Sigmoid colon (tissue), 7 donors: ENCODE data around the gene ABLIM1. TPM values are rescaled to one million over a fixed set of nuclear protein-coding genes. Genes with fewer than 3 reads are reported as not detected.

Source experiments
- DNase-seq: peaks from one replicate; pipeline ENCODE4 v3.0.0-alpha.2; 2019
- H3K27ac ChIP-seq, 4 donors: fragments of 200-600 bp; sonication (generic); one replicate each; pipeline ENCODE4 v1.5.1; 2016 to 2019; ENCODE audit warnings: mild to moderate bottlenecking in 1 of 4
- H3K27me3 ChIP-seq, 3 donors: fragments of 200-600 bp; sonication (generic); one replicate each; pipeline ENCODE4 v1.5.1; 2019; ENCODE audit warnings: mild to moderate bottlenecking in 1 of 3
- H3K36me3 ChIP-seq, 4 donors: fragments of 200-600 bp; sonication (generic); one replicate each; pipeline ENCODE4 v1.5.1; 2016 to 2019
- H3K4me1 ChIP-seq, 4 donors: fragments of 200-600 bp; sonication (generic); one replicate each; pipeline ENCODE4 v1.5.1; 2017 to 2019
- H3K4me3 ChIP-seq, 4 donors: fragments of 200-600 bp; sonication (generic); one replicate each; pipeline ENCODE4 v1.5.1; 2017 to 2019; ENCODE audit warnings: mild to moderate bottlenecking in 2 of 4, moderate library complexity in 1 of 4
- H3K9me3 ChIP-seq, 4 donors: fragments of 200-600 bp in 3 of 4; sonication (generic) in 3 of 4; one replicate each; pipeline versions ENCODE4 v1.5.1 to v1.6.1; 2013 to 2019
- EP300 ChIP-seq, 4 donors: sonication (generic); formaldehyde crosslinking; IDR thresholded peaks; one replicate each; pipeline ENCODE4 v1.6.1; 2017; ENCODE audit warnings: antibody characterized with exemption in 4 of 4
- POLR2A ChIP-seq, 2 donors: fragments of 450-650 bp; IDR thresholded peaks; one replicate each; pipeline ENCODE4 v1.6.1; 2016; ENCODE audit warnings: antibody characterized with exemption in 2 of 2, mild to moderate bottlenecking in 2 of 2, moderate library complexity in 2 of 2
- POLR2AphosphoS5 ChIP-seq, 4 donors: sonication (generic); formaldehyde crosslinking; IDR thresholded peaks; one replicate each; pipeline ENCODE4 v1.6.1; 2017; ENCODE audit warnings: antibody characterized with exemption in 4 of 4
- WGBS, 2 donors: extraction: QIAGEN DNeasy Blood & Tissue Kit; methylation state at CpG; one replicate each; pipeline ENCODE4 v1.1.7; 2013; 5-methylcytosine and 5-hydroxymethylcytosine counted together
- intact Hi-C: fragments of 100-400 bp; cut with DNase I; formaldehyde crosslinking; loops from one replicate; pipeline ENCODE4 v1.15.1; 2023
- polyA plus RNA-seq, 3 donors: library from polyadenylated mRNA; stranded (reverse); fragments of 200-250 nt; gene quantifications; one replicate each; pipeline ENCODE4 v1.2.3, GENCODE V29; 2013
- total RNA-seq, 4 donors: library from RNA; depleted of rRNA; stranded (reverse); fragments of >200 nt; gene quantifications; one replicate each; pipeline ENCODE4 v1.1.0, GENCODE V29; 2016
- TF ChIP-seq, protein P1 (sequence below), 4 experiments: fragments of 450-650 bp in 3 of 4; fragments of 200-600 bp in 1 of 4; IDR thresholded peaks; one replicate each; pipeline ENCODE4 v1.5.1; 2016 to 2019; ENCODE audit warnings: antibody characterized with exemption in 4 of 4, mild to moderate bottlenecking in 3 of 4, moderate library complexity in 2 of 4
- donor health status: healthy with polysubstance abuse.
- donor health status: Bipolar disorder and iron deficiency.
- donor health status: healthy.

The ABLIM1 gene
- total and polyA plus RNA-seq, 7 donors, result 41.9 to 127 (median 49.5) TPM

GRCh38 chr10:114504769-114505579 lies 153.1 kb downstream of the ABLIM1 start:
- Histone ChIP-seq H3K9me3 (no peaks in the 10 kb centered on the region), H3K4me1 (peaks cover 0 to 28% (median 8%) of the 10 kb centered on the region in 4 donors), H3K27me3 (no peaks in the 10 kb centered on the region), H3K4me3 (no peak overlapping the region), H3K36me3 (no peaks in the 10 kb centered on the region), H3K27ac (peak overlapping the region; percentile 25 to 62 (median 44))
- 27 to 64% methylated on average over 3 of the region's 3 CpGs for WGBS, 2 donors
- DNase-seq, result peak; percentile 78
- TF ChIP-seq POLR2A (IDR thresholded peaks at IDR 0.05) (no peak), POLR2AphosphoS5 (IDR thresholded peaks at IDR 0.05) (peak in 1 of 4 donors; percentile 20), EP300 (IDR thresholded peaks at IDR 0.05) (no peak)
- TF ChIP-seq, protein P1, sequence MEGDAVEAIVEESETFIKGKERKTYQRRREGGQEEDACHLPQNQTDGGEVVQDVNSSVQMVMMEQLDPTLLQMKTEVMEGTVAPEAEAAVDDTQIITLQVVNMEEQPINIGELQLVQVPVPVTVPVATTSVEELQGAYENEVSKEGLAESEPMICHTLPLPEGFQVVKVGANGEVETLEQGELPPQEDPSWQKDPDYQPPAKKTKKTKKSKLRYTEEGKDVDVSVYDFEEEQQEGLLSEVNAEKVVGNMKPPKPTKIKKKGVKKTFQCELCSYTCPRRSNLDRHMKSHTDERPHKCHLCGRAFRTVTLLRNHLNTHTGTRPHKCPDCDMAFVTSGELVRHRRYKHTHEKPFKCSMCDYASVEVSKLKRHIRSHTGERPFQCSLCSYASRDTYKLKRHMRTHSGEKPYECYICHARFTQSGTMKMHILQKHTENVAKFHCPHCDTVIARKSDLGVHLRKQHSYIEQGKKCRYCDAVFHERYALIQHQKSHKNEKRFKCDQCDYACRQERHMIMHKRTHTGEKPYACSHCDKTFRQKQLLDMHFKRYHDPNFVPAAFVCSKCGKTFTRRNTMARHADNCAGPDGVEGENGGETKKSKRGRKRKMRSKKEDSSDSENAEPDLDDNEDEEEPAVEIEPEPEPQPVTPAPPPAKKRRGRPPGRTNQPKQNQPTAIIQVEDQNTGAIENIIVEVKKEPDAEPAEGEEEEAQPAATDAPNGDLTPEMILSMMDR (IDR thresholded peaks at IDR 0.05), result no peak
- intact Hi-C loops, result no loop called here

DNA sequence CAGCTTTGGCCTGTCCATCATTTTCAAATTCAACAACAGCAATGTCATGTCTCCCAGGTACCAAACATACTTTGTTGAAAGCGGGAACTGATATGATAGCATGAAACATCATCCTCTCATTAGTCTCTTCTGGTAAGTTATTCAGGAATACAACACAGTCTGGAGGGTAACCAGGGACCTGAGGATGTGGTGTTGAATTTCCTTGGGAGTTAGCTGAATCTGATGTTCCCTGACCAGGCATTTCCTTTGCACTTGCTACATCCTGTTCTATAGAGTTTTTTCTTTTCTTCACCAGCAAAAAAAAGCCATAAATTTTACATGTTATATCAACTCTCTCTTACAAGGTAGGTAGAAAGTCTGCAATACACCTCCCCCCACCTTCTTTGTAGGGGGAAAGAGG lies 156.0 kb downstream of the ABLIM1 start:
- intact Hi-C loops, result no loop called here
- Histone ChIP-seq H3K36me3 (no peaks in the 10 kb centered on the region), H3K4me3 (no peak overlapping the region), H3K27ac (no peak overlapping the region), H3K9me3 (no peaks in the 10 kb centered on the region), H3K27me3 (no peaks in the 10 kb centered on the region), H3K4me1 (peaks cover 0 to 18% (median 4%) of the 10 kb centered on the region in 4 donors)
- no peak for TF ChIP-seq POLR2A (IDR thresholded peaks at IDR 0.05)
- TF ChIP-seq, protein P1 (IDR thresholded peaks at IDR 0.05), result no peak
- no peak for TF ChIP-seq EP300 (IDR thresholded peaks at IDR 0.05)
- TF ChIP-seq POLR2AphosphoS5 (IDR thresholded peaks at IDR 0.05), result no peak
- WGBS, 2 donors, result 98 to 99% methylated on average over 1 of the region's 1 CpG
- DNase-seq, result no peak

- no peak for TF ChIP-seq POLR2A (IDR thresholded peaks at IDR 0.05)
- TF ChIP-seq, protein P1 (IDR thresholded peaks at IDR 0.05), result no peak
- no peak for TF ChIP-seq POLR2AphosphoS5 (IDR thresholded peaks at IDR 0.05)
- TF ChIP-seq EP300 (IDR thresholded peaks at IDR 0.05), result no peak
Measured at GRCh38 chr10:114501650-114502049, 156.4 kb downstream of the ABLIM1 start.

DNA sequence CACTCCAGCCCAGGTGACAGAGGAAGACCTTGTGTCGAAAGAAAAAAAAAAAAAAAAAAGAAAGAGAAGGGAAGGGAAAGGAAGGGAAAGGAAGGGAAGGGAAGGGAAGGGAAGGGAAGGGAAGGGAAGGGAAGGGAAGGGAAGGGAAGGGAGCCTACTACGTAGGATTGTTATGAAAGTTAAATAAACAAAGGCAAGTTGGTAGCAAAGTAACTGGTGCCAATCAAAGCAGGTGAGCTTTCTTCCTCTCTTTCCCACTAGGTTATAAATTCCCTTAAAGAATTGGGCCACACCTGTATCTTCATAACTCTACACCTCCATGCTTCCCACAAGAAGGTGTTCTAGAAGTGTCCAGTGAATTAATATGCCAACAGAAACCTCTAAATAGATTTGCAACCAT lies 157.4 kb downstream of the ABLIM1 start:
- TF ChIP-seq POLR2AphosphoS5 (IDR thresholded peaks at IDR 0.05) (no peak), POLR2A (IDR thresholded peaks at IDR 0.05) (no peak)
- TF ChIP-seq, protein P1 (IDR thresholded peaks at IDR 0.05), result no peak
- H3K36me3 ChIP-seq, result no peaks in the 10 kb centered on the region
- H3K9me3 ChIP-seq, result no peaks in the 10 kb centered on the region
- H3K27me3 ChIP-seq, result no peaks in the 10 kb centered on the region
- DNase-seq, result no peak
- WGBS, 2 donors, result 22 to 75% methylated on average over 2 of the region's 2 CpGs
- H3K4me1 ChIP-seq, result peaks cover 0 to 12% (median under 1%) of the 10 kb centered on the region in 4 donors
- no peak overlapping the region for H3K27ac ChIP-seq
- intact Hi-C loops, result no loop called here
- no peak overlapping the region for H3K4me3 ChIP-seq

More at GRCh38 chr10:114501650-114502049, 156.4 kb downstream of the ABLIM1 start:
- H3K27ac ChIP-seq, result no peak overlapping the region
- intact Hi-C loops, result no loop called here
- no peak overlapping the region for H3K4me3 ChIP-seq
- 96 to 97% methylated on average over 1 of the region's 1 CpG for WGBS, 2 donors
- H3K36me3 ChIP-seq, result no peaks in the 10 kb centered on the region
- DNase-seq, result no peak
- no peaks in the 10 kb centered on the region for H3K27me3 ChIP-seq
- peaks cover 0 to 16% (median 3%) of the 10 kb centered on the region in 4 donors for H3K4me1 ChIP-seq
- no peaks in the 10 kb centered on the region for H3K9me3 ChIP-seq
